ENCODE results near the gene RFX2. TPM values are rescaled to one million over a fixed set of nuclear protein-coding genes. Genes with fewer than 3 reads are reported as not detected.
"Not testable (repeated sequence)": the region's sequence is repeated elsewhere in the genome, so short reads cannot be mapped to it uniquely, and the experiment has no call there.

RFX2 gene
- total RNA-seq, 1 donor: 6.5 TPM

GRCh38 chr19:6034512-6034911 lies 75.8 kb downstream of the RFX2 start:
- H3K4me3 ChIP-seq (ENCODE audit: low read depth, low read length): no peak overlapping the region
- DNase-seq (ENCODE audit: low read depth): no peak
- TF ChIP-seq CTCF (IDR thresholded peaks at IDR 0.05; ENCODE audit: insufficient read depth, low read depth, low read length): no peak

GRCh38 chr19:6033744-6034264 lies 76.5 kb downstream of the RFX2 start:
- no peak for DNase-seq (ENCODE audit: low read depth)
- no peak for TF ChIP-seq CTCF (IDR thresholded peaks at IDR 0.05; ENCODE audit: insufficient read depth, low read depth, low read length)

GRCh38 chr19:6032827-6033226 lies 77.5 kb downstream of the RFX2 start:
- H3K4me3 ChIP-seq (ENCODE audit: low read depth, low read length): no peak overlapping the region
- DNase-seq (ENCODE audit: low read depth): no peak
- no peak for TF ChIP-seq CTCF (IDR thresholded peaks at IDR 0.05; ENCODE audit: insufficient read depth, low read depth, low read length)

More at GRCh38 chr19:6033744-6034264, 76.5 kb downstream of the RFX2 start:
- no peak overlapping the region for H3K4me3 ChIP-seq (ENCODE audit: low read depth, low read length)

GRCh38 chr19:6032381-6032780 lies 77.9 kb downstream of the RFX2 start:
- no peak overlapping the region for H3K4me3 ChIP-seq (ENCODE audit: low read depth, low read length)
- DNase-seq (ENCODE audit: low read depth): no peak
- no peak for TF ChIP-seq CTCF (IDR thresholded peaks at IDR 0.05; ENCODE audit: insufficient read depth, low read depth, low read length)

GRCh38 chr19:6030214-6030507 lies 80.1 kb downstream of the RFX2 start:
- peak; percentile 74 for DNase-seq (ENCODE audit: low read depth)
- no peak for TF ChIP-seq CTCF (IDR thresholded peaks at IDR 0.05; ENCODE audit: insufficient read depth, low read depth, low read length)

GRCh38 chr19:6026390-6027227 lies 83.7 kb downstream of the RFX2 start:
- no peak for DNase-seq (ENCODE audit: low read depth)
- no peak for TF ChIP-seq CTCF (IDR thresholded peaks at IDR 0.05; ENCODE audit: insufficient read depth, low read depth, low read length)
- H3K4me3 ChIP-seq (ENCODE audit: low read depth, low read length): no peak overlapping the region

More at GRCh38 chr19:6030214-6030507, 80.1 kb downstream of the RFX2 start:
- H3K4me3 ChIP-seq (ENCODE audit: low read depth, low read length): no peak overlapping the region

- H3K4me3 ChIP-seq (ENCODE audit: low read depth, low read length); DNase-seq (ENCODE audit: low read depth): not testable (repeated sequence)
These were observed 85.5 kb downstream of the RFX2 start for GRCh38 chr19:6024756-6025155.
